Mesothelial cell of epicardium (in vitro differentiated cells): ENCODE data around the gene RCVRN. TPM values are rescaled to one million over a fixed set of nuclear protein-coding genes. Genes with fewer than 3 reads are reported as not detected.

Source experiments
- DNase-seq, 2 experiments: peaks; one replicate each; pipeline ENCODE4 v3.0.0; 2021; ENCODE audit warnings: low spot score in 2 of 2; ENCODE audit not compliant: unreplicated experiment in 2 of 2
- H3K27ac Mint-ChIP-seq: 2 replicates; pipeline ENCODE4 v1.8.0; 2021; ENCODE audit warnings: mixed read lengths
- H3K27me3 Mint-ChIP-seq: 2 replicates; pipeline ENCODE4 v1.8.0; 2021; ENCODE audit warnings: low read depth, mixed read lengths
- H3K36me3 Mint-ChIP-seq: 2 replicates; pipeline ENCODE4 v1.8.0; 2021; ENCODE audit warnings: mixed read lengths
- H3K4me1 Mint-ChIP-seq: 2 replicates; pipeline ENCODE4 v1.8.0; 2021; ENCODE audit warnings: mixed read lengths
- H3K4me3 Mint-ChIP-seq: 2 replicates; pipeline ENCODE4 v1.8.0; 2021; ENCODE audit warnings: mild to moderate bottlenecking, moderate library complexity, mixed read lengths
- H3K9me3 Mint-ChIP-seq: 2 replicates; pipeline ENCODE4 v1.8.0; 2021; ENCODE audit warnings: mixed read lengths
- total RNA-seq: library from RNA; stranded (reverse); gene quantifications from 3 replicates; pipeline ENCODE4 v1.2.1, GENCODE V29; 2021
- TF ChIP-seq, protein P1 (sequence below): fragments of 200-600 bp; sonication (generic); IDR thresholded peaks from one replicate; pipeline ENCODE4 v1.5.0; 2021; ENCODE audit warnings: antibody characterized with exemption; ENCODE audit not compliant: unreplicated experiment

The RCVRN gene
- total RNA-seq, 1 donor from 2014 or later, result 1.8 TPM

DNA sequence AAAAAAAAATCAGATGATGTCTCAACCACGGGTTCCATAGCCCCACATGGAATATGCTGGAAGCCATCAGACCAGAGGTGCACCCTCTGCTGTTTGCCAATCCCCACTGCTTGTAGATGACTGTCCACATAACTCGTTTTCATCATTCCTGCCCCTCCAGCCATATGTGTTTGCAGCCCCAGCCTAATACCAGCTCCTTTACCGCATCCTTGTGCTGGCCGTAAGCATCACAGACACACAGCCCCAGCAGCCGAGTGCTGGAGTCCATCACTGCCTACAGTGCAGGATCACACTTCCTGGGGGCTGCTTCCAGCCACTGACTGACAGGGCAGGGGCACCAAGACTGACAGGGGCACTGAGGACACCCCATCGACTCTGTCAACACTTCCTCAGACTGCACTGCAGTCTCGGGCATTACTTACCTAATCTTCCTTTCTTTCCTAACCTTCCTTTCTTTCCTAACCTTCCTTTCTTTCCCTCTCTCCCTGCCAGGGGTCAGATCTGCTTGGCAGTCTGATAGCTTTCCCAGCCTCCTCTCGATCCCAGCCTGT is 5.0 kb downstream of the RCVRN start:
- H3K9me3 Mint-ChIP-seq, result no peaks in the 10 kb centered on the region
- peaks cover 15% of the 10 kb centered on the region for H3K4me1 Mint-ChIP-seq
- H3K36me3 Mint-ChIP-seq, result no peaks in the 10 kb centered on the region
- no peak overlapping the region for H3K4me3 Mint-ChIP-seq
- peak overlapping the region; percentile 27 for H3K27ac Mint-ChIP-seq
- DNase-seq, result no peak
- peaks cover 6% of the 10 kb centered on the region for H3K27me3 Mint-ChIP-seq
- TF ChIP-seq, protein P1, sequence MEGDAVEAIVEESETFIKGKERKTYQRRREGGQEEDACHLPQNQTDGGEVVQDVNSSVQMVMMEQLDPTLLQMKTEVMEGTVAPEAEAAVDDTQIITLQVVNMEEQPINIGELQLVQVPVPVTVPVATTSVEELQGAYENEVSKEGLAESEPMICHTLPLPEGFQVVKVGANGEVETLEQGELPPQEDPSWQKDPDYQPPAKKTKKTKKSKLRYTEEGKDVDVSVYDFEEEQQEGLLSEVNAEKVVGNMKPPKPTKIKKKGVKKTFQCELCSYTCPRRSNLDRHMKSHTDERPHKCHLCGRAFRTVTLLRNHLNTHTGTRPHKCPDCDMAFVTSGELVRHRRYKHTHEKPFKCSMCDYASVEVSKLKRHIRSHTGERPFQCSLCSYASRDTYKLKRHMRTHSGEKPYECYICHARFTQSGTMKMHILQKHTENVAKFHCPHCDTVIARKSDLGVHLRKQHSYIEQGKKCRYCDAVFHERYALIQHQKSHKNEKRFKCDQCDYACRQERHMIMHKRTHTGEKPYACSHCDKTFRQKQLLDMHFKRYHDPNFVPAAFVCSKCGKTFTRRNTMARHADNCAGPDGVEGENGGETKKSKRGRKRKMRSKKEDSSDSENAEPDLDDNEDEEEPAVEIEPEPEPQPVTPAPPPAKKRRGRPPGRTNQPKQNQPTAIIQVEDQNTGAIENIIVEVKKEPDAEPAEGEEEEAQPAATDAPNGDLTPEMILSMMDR, result no peak

DNA sequence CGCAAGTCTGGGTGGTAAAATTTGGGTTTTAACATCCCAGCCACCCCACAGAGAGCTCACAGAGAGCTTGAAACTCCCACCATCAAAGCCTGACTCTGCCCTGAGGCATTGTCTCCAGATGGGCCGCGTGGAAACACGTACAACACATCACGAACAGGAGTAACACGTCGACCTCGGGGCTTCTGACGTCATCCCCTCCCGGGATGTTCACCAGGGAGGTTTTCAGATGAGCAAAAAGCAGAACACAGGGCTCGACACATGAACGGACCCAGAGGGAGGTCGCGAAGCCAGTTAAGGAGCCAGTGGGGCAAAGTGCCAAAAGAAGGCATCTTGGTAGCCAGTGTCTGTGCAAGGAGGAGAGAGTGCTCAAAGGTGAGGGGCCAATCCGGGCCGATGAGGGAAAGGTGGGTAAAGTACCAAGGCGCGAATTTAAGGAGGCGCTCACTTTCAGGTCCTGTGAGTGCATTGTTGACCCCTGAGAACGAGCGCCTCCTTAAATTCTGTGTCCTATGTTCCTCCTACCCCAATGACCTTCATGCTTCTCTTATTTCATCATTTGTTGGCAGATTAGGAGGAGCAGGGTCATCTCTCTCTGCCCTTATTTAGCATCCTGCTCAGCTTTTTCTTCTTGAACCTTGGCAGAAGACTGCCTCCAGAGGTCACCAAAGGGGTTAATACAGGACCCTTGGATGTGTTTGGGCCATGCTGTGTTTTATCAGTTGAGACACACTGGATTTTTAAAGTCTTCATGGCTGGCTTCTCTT is 5.6 kb downstream of the RCVRN start:
- Mint-ChIP-seq H3K4me1 (peaks cover 15% of the 10 kb centered on the region), H3K36me3 (no peaks in the 10 kb centered on the region), H3K27me3 (peaks cover 9% of the 10 kb centered on the region), H3K4me3 (no peak overlapping the region), H3K27ac (no peak overlapping the region), H3K9me3 (no peaks in the 10 kb centered on the region)
- DNase-seq, result no peak
- TF ChIP-seq, protein P1, result no peak

DNA sequence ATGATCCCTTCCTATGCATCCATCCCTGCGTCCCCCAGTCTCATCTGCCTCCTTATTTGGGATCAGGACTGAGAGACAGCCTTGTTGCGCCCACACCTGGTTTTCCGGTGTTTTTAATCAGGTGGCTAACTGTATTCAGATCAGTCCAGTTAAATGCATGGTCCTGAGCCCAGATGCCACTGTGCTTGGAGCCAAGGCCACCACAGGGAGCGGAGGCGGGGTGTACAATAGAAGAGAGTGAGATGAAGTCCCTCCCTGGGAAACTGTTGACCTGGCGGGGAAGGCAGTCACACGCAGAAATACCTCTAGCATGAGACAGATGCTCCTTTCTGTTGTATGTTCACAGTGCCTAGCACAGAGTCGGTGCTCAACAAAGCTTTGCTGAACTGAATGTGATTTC is 6.3 kb downstream of the RCVRN start:
- DNase-seq, result no peak
- no peak overlapping the region for H3K27ac Mint-ChIP-seq
- peaks cover 11% of the 10 kb centered on the region for H3K27me3 Mint-ChIP-seq
- no peak overlapping the region for H3K4me3 Mint-ChIP-seq
- peaks cover 15% of the 10 kb centered on the region for H3K4me1 Mint-ChIP-seq
- TF ChIP-seq, protein P1, result no peak
- no peaks in the 10 kb centered on the region for H3K9me3 Mint-ChIP-seq
- H3K36me3 Mint-ChIP-seq, result no peaks in the 10 kb centered on the region

DNA sequence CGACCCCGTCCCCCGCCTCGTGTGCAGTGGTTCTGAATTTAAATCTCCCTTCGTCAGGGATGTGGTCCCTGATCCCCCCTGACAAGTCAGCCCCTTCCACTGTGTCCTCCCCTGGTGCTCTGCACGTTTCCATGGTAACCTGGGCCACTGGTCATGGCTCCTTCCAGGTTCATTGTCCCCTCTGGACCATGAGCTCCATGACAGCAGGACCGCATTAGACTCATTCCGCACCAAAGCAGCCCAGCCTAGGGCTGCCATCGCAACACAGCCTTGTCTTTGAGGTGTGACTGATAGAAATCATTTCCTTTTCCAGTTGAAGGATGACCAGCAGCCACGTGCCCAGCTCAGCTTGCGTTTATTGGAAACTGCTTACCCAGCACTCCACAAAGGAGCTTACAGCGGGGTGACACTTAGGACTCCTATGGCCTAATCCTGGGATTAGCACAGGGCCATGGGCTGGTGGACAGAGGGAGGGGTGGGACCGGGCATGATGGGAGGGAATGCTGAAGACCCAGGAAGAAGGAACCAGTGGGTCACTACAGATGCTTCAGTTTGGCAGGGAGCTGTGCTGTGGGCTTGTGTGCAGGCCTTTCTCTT is 7.6 kb downstream of the RCVRN start:
- Mint-ChIP-seq H3K9me3 (no peaks in the 10 kb centered on the region), H3K4me1 (peaks cover 15% of the 10 kb centered on the region), H3K27ac (no peak overlapping the region), H3K4me3 (no peak overlapping the region), H3K36me3 (no peaks in the 10 kb centered on the region), H3K27me3 (peaks cover 11% of the 10 kb centered on the region)
- TF ChIP-seq, protein P1, result no peak
- DNase-seq, result no peak

DNA sequence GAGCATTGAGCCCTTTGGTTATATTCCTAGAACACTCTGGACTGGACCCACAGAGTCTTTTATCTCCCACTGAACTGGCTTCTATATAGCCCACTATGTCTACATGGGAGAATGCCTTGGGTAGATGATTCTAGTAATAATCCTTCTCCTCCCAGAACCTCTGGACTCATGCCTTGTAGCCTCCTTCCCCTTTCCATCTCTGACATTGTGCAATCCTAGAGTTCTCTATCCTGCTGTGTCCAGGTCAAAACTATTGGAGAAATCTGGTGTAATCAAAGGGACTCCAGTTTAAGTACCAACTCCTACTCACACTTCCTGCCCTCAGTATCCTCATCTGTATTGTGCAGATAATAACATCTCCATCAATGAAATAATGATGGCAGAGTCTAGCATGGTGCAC is 9.1 kb downstream of the RCVRN start:
- DNase-seq, result no peak
- TF ChIP-seq, protein P1, result no peak
- H3K4me1 Mint-ChIP-seq, result peaks cover 10% of the 10 kb centered on the region
- no peaks in the 10 kb centered on the region for H3K36me3 Mint-ChIP-seq
- H3K27ac Mint-ChIP-seq, result no peak overlapping the region
- no peaks in the 10 kb centered on the region for H3K9me3 Mint-ChIP-seq
- peaks cover 11% of the 10 kb centered on the region for H3K27me3 Mint-ChIP-seq
- no peak overlapping the region for H3K4me3 Mint-ChIP-seq
